HG03439 (cell line): ENCODE data around the gene WASF2.
A peak's percentile ranks its signal among the peaks of the same experiment; 100 is the strongest.
"Not testable (repeated sequence)": the region's sequence is repeated elsewhere in the genome, so short reads cannot be mapped to it uniquely, and the experiment has no call there.

Experiments used
- ATAC-seq: cut with Tn5 transposase; IDR thresholded peaks from one replicate; pipeline ENCODE4 v1.9.1; 2021; ENCODE audit warnings: mild to moderate bottlenecking, moderate library complexity; ENCODE audit not compliant: unreplicated experiment

Gene WASF2, protein sequence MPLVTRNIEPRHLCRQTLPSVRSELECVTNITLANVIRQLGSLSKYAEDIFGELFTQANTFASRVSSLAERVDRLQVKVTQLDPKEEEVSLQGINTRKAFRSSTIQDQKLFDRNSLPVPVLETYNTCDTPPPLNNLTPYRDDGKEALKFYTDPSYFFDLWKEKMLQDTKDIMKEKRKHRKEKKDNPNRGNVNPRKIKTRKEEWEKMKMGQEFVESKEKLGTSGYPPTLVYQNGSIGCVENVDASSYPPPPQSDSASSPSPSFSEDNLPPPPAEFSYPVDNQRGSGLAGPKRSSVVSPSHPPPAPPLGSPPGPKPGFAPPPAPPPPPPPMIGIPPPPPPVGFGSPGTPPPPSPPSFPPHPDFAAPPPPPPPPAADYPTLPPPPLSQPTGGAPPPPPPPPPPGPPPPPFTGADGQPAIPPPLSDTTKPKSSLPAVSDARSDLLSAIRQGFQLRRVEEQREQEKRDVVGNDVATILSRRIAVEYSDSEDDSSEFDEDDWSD

GRCh38 chr1:27489973-27490741, at the start of gene WASF2:
TSS of gene WASF2 (minus strand) at chr1:27490167. CDS start at chr1:27428890, 61,277 bp downstream.
- peak; percentile 93 for ATAC-seq

GRCh38 chr1:27538793-27539192, 48.8 kb upstream of the WASF2 start:
- no peak for ATAC-seq

GRCh38 chr1:27538305-27538676, 48.3 kb upstream of the WASF2 start:
- not testable (repeated sequence) for ATAC-seq

DNA sequence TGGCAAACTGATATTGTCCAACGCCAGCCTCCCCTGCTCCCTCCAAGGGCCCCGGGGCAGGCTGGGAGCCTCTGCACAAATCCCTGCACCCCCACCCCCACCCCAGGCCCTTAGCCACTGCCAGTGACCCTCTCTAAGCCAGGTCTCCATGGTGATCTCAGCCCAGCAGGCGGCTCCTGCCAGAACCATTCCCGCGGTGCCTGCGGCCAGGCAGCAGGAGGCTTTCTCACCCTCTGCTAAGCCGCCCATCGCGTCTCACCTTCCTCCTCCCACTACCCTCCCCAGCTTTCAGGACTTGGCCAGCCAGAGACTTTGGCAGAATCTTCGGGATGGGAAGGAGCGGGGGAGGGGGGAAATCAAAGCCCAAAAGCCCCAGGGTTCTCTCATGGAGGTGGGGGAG, 46.8 kb upstream of the WASF2 start:
- no peak for ATAC-seq

- no peak for ATAC-seq
Observed at GRCh38 chr1:27536010-27536757, 46.2 kb upstream of the WASF2 start.

GRCh38 chr1:27535386-27535785, 45.4 kb upstream of the WASF2 start:
- ATAC-seq = no peak

DNA sequence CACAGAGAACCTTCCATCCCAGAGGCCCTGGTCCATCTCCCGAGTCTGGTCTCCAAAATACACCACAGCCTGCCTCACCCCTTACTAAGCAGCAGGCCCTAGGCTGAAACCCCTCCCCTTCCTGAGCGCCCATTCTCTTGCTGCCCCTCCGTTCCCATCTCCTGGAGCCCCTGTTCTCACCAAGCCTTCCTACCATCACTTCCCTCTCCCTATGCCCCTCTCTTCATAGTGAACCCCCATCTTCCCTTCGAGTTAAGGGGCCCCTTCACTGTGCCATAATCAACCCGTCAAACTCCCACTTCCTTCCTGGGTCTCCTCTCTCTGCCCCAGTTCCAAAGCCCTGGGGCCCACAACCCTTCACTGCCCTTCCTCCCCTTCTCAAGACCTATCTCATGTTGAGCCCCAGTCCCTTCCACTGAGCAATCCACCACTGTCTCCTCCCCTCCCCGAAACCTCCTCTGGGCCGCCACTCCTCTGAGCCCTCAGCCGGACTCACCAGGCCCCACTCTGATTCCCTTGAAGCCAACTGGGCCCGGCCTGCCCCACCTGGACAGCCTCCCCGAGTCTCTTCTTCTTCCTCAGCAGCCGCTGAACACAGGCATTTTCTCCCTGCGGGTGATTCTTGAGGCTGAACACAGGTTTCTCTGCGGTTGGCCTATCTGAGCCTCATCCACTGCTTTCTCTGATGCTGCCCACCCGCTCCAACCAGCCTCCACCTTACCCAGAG, 42.2 kb upstream of the WASF2 start:
- ATAC-seq = no peak

DNA sequence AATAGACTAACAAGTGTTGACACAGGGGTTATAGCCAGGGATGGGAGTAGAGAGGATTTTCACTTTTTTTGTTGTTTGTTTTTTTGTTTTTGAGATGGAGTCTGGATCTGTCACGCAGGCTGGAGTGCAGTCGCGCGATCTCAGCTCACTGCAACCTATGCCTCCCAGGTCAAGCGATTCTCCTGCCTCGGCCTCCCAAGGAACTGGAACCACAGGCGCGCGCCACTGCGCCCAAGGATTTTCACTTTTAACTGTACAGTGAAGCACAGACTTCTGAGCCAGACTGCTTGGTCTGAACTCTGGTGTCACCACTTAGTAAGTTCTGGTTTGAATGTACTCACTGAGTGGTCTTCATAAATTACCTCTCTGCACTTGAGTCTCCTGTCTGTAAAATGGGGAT, 40.2 kb upstream of the WASF2 start:
- ATAC-seq = no peak

DNA sequence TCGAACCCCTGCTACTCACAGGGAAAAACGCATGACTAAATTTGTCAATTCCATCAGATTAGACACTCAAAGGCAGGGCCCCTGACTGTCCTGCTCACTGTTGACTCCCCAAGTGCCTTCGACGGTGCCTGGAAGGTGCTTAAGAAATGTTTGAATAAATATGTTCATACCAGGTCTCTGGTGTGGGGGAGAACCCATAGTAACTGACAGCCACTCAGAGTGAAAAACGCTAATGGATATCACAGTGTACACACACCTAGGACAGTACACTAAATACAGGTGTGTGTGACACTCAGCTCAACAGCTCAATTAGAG, 39.7 kb upstream of the WASF2 start:
- ATAC-seq = no peak

- ATAC-seq = no peak
Observed at GRCh38 chr1:27528818-27529703, 39.1 kb upstream of the WASF2 start.

GRCh38 chr1:27527890-27528817, 38.2 kb upstream of the WASF2 start:
- no peak for ATAC-seq

DNA sequence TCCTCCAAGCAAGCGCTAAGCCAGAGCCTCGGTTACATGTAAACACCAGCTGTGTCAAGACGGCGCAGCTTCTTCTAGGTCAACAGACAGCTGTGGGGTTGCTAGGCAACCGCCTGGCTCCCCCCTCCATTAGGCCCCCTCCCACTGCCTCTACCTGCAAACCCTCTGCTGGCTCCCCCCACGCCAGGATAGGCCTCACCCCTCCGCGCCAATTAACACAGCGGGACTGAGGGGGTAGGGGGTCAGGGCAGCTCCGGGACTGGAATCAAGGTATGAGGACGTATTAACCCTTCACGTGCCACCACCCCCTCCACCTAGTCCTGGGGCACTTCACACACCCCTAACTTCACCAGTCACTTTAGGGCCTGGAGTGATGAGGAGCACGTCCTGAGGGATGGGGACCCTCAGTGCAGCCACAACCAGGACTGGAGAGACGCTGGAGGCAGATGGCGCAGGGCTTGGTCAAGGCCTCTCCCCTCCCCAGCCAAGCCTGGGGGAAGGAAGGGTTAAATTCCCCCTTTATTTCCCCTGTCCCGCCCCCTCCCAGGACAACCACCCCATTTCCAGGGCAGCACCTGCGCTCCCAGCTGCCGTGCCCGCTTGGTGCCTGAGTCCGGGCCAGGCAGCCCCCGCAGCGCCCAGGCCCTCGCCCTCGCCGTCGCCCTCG, 37.4 kb upstream of the WASF2 start:
- ATAC-seq = no peak

DNA sequence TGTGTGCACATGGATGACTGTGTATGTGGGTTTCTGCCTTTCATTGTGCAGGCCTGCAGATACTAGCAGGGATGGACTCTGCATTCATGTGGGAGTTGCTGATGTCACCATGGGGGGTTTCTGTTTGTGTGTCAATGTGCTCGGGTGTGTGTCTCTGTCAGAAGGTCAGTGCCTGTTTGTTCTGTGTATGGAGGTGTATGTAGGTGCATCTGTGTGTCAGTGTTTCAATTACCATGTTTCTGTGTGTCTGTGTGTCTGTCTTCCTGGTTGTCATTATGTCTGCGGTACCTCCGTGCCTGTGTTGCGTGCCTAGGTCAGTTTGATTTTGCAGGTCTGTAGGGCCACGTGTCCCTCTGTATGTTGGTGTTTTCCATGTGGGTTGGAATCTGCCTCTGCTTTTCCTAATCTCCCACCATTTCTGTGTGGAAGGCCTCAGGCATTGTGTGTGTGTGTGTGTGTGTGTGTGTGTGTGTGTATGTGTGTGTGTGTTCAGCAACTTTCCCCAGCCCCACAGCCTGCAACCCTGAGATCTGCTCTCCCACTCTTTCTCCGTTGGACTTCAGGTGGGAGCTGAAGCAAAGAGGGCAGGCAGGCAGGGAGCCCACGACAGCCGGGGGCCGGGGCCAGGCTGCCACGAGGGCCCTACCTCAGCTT, 36.7 kb upstream of the WASF2 start:
- ATAC-seq = no peak

GRCh38 chr1:27525296-27526272, 35.6 kb upstream of the WASF2 start:
- ATAC-seq = peak; percentile 47

- no peak for ATAC-seq
Observed at GRCh38 chr1:27523337-27524020, 33.5 kb upstream of the WASF2 start.
